ENCODE data around the gene MPHOSPH9.
A peak's percentile ranks its signal among the peaks of the same experiment; 100 is the strongest.

The MPHOSPH9 gene

GRCh38 chr12:123126294-123127181 is 106.4 kb downstream of the MPHOSPH9 start:
- DNase-seq (ENCODE audit: low spot score): no peak

- no peak for DNase-seq (ENCODE audit: low spot score)
Observed at GRCh38 chr12:123122626-123123025, 110.3 kb downstream of the MPHOSPH9 start.

- DNase-seq (ENCODE audit: low spot score): no peak
Observed at GRCh38 chr12:123121670-123122069, 111.3 kb downstream of the MPHOSPH9 start.

DNA sequence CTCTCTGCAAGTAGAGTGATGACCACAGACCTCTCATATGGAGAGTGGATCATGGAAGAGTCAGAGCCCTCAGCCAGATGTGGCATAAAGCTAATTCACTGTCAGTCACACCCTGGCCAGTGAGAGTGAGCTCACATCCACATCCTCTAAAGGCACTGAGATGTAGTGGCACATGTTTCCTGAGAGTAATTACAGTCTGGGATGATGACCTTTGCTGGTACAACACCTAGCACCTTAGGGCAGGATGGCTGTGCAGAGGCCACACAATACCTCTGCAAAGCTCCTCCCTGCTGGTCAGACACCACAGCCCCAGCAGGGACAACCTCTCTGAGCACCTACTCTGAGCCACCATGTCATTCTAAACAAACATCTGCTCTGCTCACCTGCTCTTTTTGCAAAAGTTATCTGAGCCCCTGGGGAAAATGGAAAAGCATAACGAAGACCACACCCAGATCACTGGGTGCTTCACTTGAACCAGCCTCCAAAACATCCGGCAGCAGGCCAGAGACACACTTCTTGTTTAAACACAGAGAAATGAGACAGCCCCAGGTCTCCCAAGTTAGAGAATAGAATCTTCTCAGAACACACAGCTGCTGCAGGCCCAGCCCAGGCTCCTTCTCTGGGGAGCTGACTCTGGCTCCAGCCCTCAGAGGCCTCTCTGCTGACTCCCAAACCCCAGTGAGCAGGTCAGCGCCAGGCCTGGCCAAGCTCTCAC is 112.3 kb downstream of the MPHOSPH9 start:
- DNase-seq (ENCODE audit: low spot score): no peak

DNA sequence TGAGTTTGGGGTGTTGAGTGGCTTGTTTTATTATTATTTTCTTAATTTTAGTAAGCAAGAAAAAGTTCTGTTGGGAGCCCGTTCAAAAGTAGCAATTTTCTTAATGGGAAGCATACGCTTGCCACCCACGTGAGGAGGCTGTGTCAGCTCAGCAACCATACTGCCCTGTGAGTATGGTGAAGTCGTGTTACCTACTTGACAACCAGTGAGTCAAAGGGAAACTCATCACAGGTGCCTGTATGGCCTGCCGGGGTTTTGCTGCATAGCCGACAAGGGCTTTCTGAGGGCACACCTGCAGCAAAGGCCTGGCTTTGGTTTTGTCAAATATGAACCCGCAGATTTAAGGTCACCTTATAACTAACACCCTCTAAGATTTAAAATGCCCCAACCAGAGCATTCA is 113.1 kb downstream of the MPHOSPH9 start:
- no peak for DNase-seq (ENCODE audit: low spot score)

DNA sequence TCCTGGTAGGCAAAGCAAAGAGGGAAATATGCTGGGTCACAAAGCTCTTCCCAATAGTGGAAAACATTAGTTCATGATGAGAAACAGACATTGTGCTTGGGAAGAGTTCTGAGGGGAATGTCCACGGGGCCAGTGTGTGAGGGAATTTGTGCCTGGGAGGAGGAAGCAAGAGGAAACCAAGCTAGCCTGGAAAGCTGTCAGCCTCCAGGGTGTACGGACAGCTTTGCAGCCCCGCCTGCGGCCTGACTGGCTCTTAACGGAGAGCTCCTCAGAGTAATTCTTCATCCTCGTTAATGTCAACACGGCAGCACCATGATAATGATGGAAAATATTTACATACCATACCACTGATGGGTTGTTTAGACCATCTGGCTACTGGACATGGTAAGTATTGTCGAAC is 114.4 kb downstream of the MPHOSPH9 start:
- DNase-seq (ENCODE audit: low spot score): no peak

GRCh38 chr12:123115409-123116121 is 117.4 kb downstream of the MPHOSPH9 start:
- DNase-seq (ENCODE audit: low spot score): peak; percentile 70

DNA sequence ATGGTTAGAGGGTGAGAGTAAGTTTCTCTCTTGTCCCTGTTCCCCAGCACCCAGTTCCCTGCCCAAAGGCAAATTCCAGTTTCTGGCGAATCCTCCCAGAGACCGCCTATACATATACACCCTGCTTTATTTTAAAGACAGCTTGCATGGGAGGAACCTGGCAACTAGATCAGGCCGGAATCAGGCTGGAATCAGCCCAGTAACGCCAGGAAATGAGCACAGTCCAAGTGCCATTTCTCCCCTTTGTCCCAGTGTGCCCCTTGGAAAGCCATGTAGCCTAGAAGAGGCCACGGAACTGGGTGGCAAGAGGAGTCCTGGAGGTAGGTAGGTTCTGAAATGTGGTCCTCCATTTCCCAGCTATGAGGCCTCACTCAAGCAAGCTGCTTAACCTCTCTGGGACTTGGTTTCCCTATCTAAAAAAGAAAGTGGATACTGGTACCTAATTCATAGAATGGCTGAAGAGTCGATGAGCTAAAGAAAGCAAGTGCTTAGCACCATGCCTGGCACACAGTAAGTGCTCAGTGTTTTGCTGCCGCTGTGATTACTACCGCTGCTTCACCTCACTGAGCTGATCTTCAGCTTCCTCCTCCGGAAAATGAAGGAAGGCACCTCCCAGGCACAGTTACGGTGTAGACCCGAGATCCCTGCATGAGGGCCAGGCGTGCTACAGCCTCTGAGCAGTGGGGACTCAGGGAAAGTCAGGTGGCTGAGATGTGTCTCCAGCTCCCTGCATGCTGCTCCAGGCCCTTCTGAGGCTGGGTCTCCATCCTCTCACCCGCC is 118.4 kb downstream of the MPHOSPH9 start:
- no peak for DNase-seq (ENCODE audit: low spot score)

GRCh38 chr12:123113026-123113425 is 119.9 kb downstream of the MPHOSPH9 start:
- DNase-seq (ENCODE audit: low spot score): no peak

DNA sequence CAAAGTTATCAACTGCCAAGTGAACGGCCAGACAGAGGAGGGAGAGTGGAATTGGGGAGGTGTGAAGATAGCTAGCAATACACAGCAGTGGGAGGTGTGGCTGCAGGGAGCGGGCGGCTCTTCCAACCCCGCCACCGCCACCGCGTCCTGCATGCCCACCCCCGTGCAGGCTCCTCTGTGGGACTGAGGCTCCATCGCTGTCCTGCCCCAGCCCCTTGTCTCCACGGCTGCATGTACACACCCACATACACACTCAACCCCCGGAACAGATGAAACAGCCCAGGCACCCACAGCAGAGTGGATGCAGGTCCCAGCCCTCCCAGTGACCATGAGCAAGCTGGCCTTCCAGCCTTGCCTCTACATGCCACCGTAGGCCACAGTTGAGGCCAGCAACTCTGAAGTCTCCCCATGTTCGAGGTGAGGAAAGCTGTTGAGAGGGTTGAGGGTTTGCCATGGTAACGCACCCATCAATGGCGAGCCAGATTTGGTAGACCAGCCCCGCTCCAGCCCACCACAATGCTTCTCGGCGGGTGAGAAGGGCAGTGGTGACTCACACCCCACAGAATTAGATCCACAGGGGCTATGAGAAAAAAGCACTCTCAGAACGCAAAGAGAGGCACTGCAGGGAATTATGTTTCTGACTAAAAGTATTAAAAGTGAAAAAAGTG is 121.3 kb downstream of the MPHOSPH9 start:
- no peak for DNase-seq (ENCODE audit: low spot score)

DNA sequence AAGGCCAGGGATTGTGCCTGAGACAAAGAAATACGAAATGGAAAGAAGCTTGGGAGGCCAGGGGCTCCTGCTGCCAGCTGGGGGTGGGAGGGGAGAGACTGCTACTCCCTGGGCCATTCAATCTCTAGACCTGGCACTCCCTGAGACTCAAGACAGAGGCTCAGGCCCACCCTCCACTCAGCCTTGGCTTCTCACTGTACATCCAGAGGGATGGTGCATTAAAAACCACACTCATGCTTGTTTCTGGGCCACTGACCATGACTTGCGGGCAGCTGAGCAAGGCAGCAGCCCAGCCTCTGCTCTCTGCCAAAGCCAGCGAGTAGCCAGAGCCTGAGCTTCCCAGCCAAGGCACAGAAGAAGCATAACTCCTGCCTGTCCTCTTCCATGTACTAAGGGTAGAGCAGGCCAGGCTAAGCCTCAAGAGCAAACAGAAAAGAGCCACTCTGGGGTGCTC is 123.6 kb downstream of the MPHOSPH9 start:
- peak; percentile 75 for DNase-seq (ENCODE audit: low spot score)

- DNase-seq (ENCODE audit: low spot score): no peak
Observed at GRCh38 chr12:123108682-123109066, 124.3 kb downstream of the MPHOSPH9 start.

- no peak for DNase-seq (ENCODE audit: low spot score)
Observed at GRCh38 chr12:123107926-123108681, 124.8 kb downstream of the MPHOSPH9 start.

- no peak for DNase-seq (ENCODE audit: low spot score)
Observed at GRCh38 chr12:123106640-123107359, 126.1 kb downstream of the MPHOSPH9 start.

DNA sequence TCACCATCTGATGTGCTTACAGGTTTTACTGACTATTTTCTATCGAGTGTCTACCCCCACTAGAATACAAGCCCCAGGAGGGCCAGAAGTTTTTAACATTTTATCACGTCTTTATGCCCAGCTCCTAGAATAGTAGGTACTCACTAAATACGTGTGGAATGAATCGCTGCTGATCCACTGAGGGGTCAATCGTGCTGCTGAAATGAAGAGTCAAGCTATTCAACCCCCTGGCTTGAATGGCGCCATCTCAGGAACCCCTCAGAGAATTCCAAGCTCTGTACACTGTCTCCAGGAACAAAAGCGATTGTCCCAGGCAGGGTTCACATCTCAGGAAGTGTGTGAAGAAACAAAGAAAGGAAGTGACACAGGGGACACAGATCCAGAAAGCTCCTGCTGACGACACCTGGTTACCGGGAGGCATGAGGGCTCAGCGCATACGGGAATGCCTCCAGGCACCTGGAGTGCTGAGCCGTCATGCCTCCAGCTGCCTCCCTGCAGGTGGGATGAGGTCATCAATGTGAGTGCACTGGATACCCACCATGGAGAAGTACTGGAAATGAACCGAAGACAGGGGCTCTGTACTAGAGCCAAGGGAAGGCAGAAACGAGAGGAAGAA is 127.6 kb downstream of the MPHOSPH9 start:
- no peak for DNase-seq (ENCODE audit: low spot score)

- DNase-seq (ENCODE audit: low spot score): no peak
Observed at GRCh38 chr12:123104809-123105208, 128.1 kb downstream of the MPHOSPH9 start.
